HepG2 (cell line): Measurements from ENCODE around the gene TRIO. TPM values are rescaled to one million over a fixed set of nuclear protein-coding genes. Genes with fewer than 3 reads are reported as not detected.

ENCODE experiments used
- ATAC-seq: fragments of 200-7000 bp; cut with Tn5 transposase; 3 replicates; pipeline ENCODE4 v1.9.1; 2020; ENCODE audit warnings: mild to moderate bottlenecking, moderate library complexity
- BruUV-seq: library from RNA; stranded (reverse); fragments of 400-500 nt; replicated peaks from 2 replicates; lab custom pipeline; 2021; lab: Mats Ljungman, UMichigan
- CTCF ChIA-PET: fragments of 300-600 bp; formaldehyde crosslinking; extraction: SDS; loops from one replicate; lab custom pipeline; 2021; ENCODE audit warnings: low total read pairs, inconsistent platforms, low intra/inter-chr PET ratio; lab: Yijun Ruan, JAX
- POLR2A ChIA-PET: fragments of 350-600 bp; sonication (Branson Sonifier 250); formaldehyde crosslinking; loops from one replicate; lab custom pipeline; 2020; ENCODE audit warnings: antibody characterized with exemption, inconsistent platforms; lab: Yijun Ruan, JAX
- DNase-seq: peaks from one replicate; pipeline ENCODE4 v3.0.0-alpha.2; 2015; ENCODE audit warnings: low spot score
- FAIRE-seq: peaks from 3 replicates; lab custom pipeline; 2011; peaks lifted over from hg19 to GRCh38; lab: Jason Lieb, UNC
- H2AFZ ChIP-seq: one replicate; pipeline ENCODE4 v1.6.1; 2011; ENCODE audit warnings: low read length, inconsistent platforms
- H3K27ac ChIP-seq: fragments of 300-600 bp; 3 replicates; pipeline ENCODE4 v1.8.0; 2011; ENCODE audit warnings: mixed run types, mild to moderate bottlenecking, mixed read lengths, low read length, inconsistent platforms; ENCODE audit not compliant: insufficient read depth; ENCODE audit errors: extremely low read length
- H3K27me3 ChIP-seq, 2 experiments: fragments of 200-600 bp in 1 of 2; 2 replicates in 1 of 2; 3 replicates in 1 of 2; pipeline versions ENCODE4 v1.6.0 to v1.8.0; 2011; ENCODE audit warnings: low read length in 2 of 2, mild to moderate bottlenecking in 2 of 2, moderate library complexity in 2 of 2, inconsistent platforms in 1 of 2; ENCODE audit not compliant: insufficient read depth in 2 of 2, control insufficient read depth in 1 of 2
- H3K36me3 ChIP-seq, 2 experiments: fragments of 200-600 bp in 1 of 2; replicated peaks in 1 of 2; 2 replicates in 1 of 2; 3 replicates in 1 of 2; pipeline versions ENCODE4 v1.5.1 to v1.8.0; 2011; ENCODE audit warnings: low read length in 2 of 2, inconsistent platforms in 1 of 2; ENCODE audit not compliant: insufficient read depth in 2 of 2, control insufficient read depth in 1 of 2
- H3K4me1 ChIP-seq: 2 replicates; pipeline ENCODE4 v1.5.1; 2012; ENCODE audit warnings: low read length, inconsistent platforms; ENCODE audit not compliant: insufficient read depth
- H3K4me2 ChIP-seq: 2 replicates; pipeline ENCODE4 v1.6.0; 2011; ENCODE audit warnings: low read depth, low read length, inconsistent platforms
- H3K4me3 ChIP-seq, 3 experiments: fragments of 200-600 bp in 1 of 3; sonication (generic), shearing (Covaris generic) in 1 of 3; replicated peaks in 1 of 3; 2 replicates each; pipeline ENCODE4 v1.5.1; 2011 to 2016; ENCODE audit warnings: low read length in 3 of 3, inconsistent platforms in 2 of 3, low read depth in 2 of 3, mild to moderate bottlenecking in 2 of 3, control low read depth in 1 of 3, mixed read lengths in 1 of 3; ENCODE audit not compliant: insufficient read depth in 1 of 3
- H3K79me2 ChIP-seq: one replicate; pipeline ENCODE4 v1.6.1; 2011; ENCODE audit warnings: low read length, inconsistent platforms; ENCODE audit not compliant: insufficient read depth
- H3K9ac ChIP-seq: 2 replicates; pipeline ENCODE4 v1.6.0; 2011; ENCODE audit warnings: mild to moderate bottlenecking, low read depth, low read length, inconsistent platforms; ENCODE audit not compliant: insufficient read depth
- H3K9me3 ChIP-seq: 2 replicates; pipeline ENCODE4 v1.5.1; 2012; ENCODE audit warnings: mild to moderate bottlenecking, low read length
- H4K20me1 ChIP-seq: 2 replicates; pipeline ENCODE4 v1.6.0; 2011; ENCODE audit warnings: inconsistent platforms, mild to moderate bottlenecking, low read length, moderate library complexity; ENCODE audit not compliant: insufficient read depth
- BRCA1 ChIP-seq: sonication (generic); formaldehyde crosslinking; IDR thresholded peaks from 2 replicates; pipeline ENCODE4 v1.4.0; 2020; ENCODE audit warnings: missing genetic modification reagents
- CAMTA2 ChIP-seq: sonication (generic); formaldehyde crosslinking; IDR thresholded peaks from 2 replicates; pipeline ENCODE4 v1.4.0; 2020; ENCODE audit warnings: mild to moderate bottlenecking, missing genetic modification reagents, borderline replicate concordance
- CBFB ChIP-seq: sonication (generic); formaldehyde crosslinking; IDR thresholded peaks from 2 replicates; pipeline ENCODE4 v1.4.0; 2020; ENCODE audit warnings: missing genetic modification reagents
- FLYWCH1 ChIP-seq: sonication (generic); formaldehyde crosslinking; IDR thresholded peaks from 2 replicates; pipeline ENCODE4 v1.8.1; 2023; ENCODE audit warnings: mild to moderate bottlenecking, missing genetic modification reagents
- FOXK2 ChIP-seq: fragments of 450-650 bp; IDR thresholded peaks from 2 replicates; pipeline ENCODE4 v1.6.1; 2016
- MAFG ChIP-seq: sonication (generic); formaldehyde crosslinking; IDR thresholded peaks from 2 replicates; pipeline ENCODE4 v1.5.1; 2020; ENCODE audit warnings: mild to moderate bottlenecking, missing genetic modification reagents
- PHF20 ChIP-seq: sonication (generic); formaldehyde crosslinking; IDR thresholded peaks from 2 replicates; pipeline ENCODE4 v1.5.0; 2020; ENCODE audit warnings: mild to moderate bottlenecking, missing genetic modification reagents
- SIN3B ChIP-seq: fragments of 150-350 bp; IDR thresholded peaks from 2 replicates; pipeline ENCODE4 v1.6.1; 2014; ENCODE audit warnings: low read length
- ZNF883 ChIP-seq: sonication (generic); formaldehyde crosslinking; IDR thresholded peaks from 2 replicates; pipeline ENCODE4 v1.5.1; 2020; ENCODE audit warnings: mild to moderate bottlenecking, missing genetic modification reagents; ENCODE audit errors: not compliant biosample characterization
- ZSCAN9 ChIP-seq: IDR thresholded peaks from 2 replicates; pipeline ENCODE4 v1.6.1; 2016; ENCODE audit warnings: borderline replicate concordance
- WGBS: methylation state at CpG from one replicate; pipeline ENCODE4 v1.1.6; 2017; ENCODE audit warnings: low lambda C conversion rate; 5-methylcytosine and 5-hydroxymethylcytosine counted together
- in situ Hi-C: cut with HindIII; loops from 2 replicates; pipeline ENCODE4 v1.10.0; 2017; ENCODE audit warnings: low pct_unique_long_range_greater_than_20kb; ENCODE audit not compliant: extremely low pct_ligation_motif_present
- intact Hi-C: fragments of 100-400 bp; cut with micrococcal nuclease; formaldehyde crosslinking; loops from one replicate; pipeline ENCODE4 v1.10.0; 2022; ENCODE audit not compliant: unreplicated experiment
- polyA plus RNA-seq, 8 experiments: library from polyadenylated mRNA; depleted of rRNA in 3 of 8; stranded (reverse) in 7 of 8; unstranded in 1 of 8; fragments of >200 nt; fragmentation: Illumina TruSeq in 4 of 8; extraction: Trizol in 4 of 8; gene quantifications; 2 replicates each; pipeline versions ENCODE4 v1.2.1 to v1.2.3, GENCODE V29; 2011 to 2016; ENCODE audit warnings: low read depth in 4 of 8, missing spikeins in 1 of 8, mixed read lengths in 1 of 8; ENCODE audit not compliant: insufficient read depth in 1 of 8
- total RNA-seq, 5 experiments: library from RNA; depleted of rRNA; stranded (reverse); fragments of >200 nt; fragmentation: Illumina TruSeq; extraction: Trizol; gene quantifications; 2 replicates each; pipeline ENCODE4 v1.2.3, GENCODE V29; 2016; ENCODE audit warnings: low read depth in 1 of 5
- TF ChIP-seq, protein P1 (sequence below): sonication (generic); formaldehyde crosslinking; IDR thresholded peaks from 2 replicates; pipeline ENCODE4 v1.5.0; 2020; ENCODE audit warnings: mild to moderate bottlenecking, missing genetic modification reagents
- TF ChIP-seq, protein P2 (sequence below): sonication (generic); IDR thresholded peaks from 2 replicates; pipeline ENCODE4 v1.6.1; 2016; ENCODE audit warnings: low read depth, borderline replicate concordance
- TF ChIP-seq, protein P3 (sequence below): sonication (generic); formaldehyde crosslinking; IDR thresholded peaks from 2 replicates; pipeline ENCODE4 v1.5.0; 2020; ENCODE audit warnings: mild to moderate bottlenecking, missing genetic modification reagents, moderate library complexity
- TF ChIP-seq, protein P4 (sequence below): sonication (generic); formaldehyde crosslinking; IDR thresholded peaks from 2 replicates; pipeline ENCODE4 v1.5.1; 2020; ENCODE audit warnings: mild to moderate bottlenecking, missing genetic modification reagents, moderate library complexity

Gene TRIO
- total and polyA plus RNA-seq, 2 of the 13 experiments (the other 11 are each of a cell fraction or from before 2014, with no cell fraction given), result 45.2 to 45.9 TPM

DNA sequence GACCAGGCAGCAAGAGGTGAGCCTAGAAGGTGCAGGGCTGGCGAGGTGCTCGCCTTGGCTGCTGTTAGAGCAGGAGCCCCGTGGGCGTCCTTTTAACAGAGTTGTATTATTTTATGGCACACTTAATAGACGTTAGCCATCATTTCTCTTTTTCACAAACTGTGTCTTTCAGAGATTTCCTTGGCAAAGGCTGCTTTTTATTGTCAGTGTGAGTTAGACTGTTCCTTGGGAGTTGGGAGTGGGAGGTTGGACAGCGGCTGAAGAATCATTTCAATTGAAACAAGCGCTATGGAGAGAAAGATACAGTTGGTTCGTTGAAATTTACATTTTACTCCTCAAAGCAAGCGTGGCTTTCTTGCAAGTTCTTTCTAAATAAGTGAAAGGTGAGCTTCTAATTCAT, 133.2 kb downstream of the TRIO start:
- Histone ChIP-seq H3K27me3 (no peaks in the 10 kb centered on the region), H3K4me1 (peaks cover 9% of the 10 kb centered on the region), H3K4me2 (no peak overlapping the region), H3K4me3 (no peak overlapping the region), H3K27ac (no peak overlapping the region), H2AFZ (no peak overlapping the region), H3K9ac (no peak overlapping the region), H4K20me1 (peaks cover 10% of the 10 kb centered on the region; the same call in 1 of the 2 replicates), H3K36me3 (peaks cover 2 to 30% of the 10 kb centered on the region in 2 experiments; a peak in 4 of 5 replicates), H3K79me2 (peaks cover 21% of the 10 kb centered on the region), H3K9me3 (no peaks in the 10 kb centered on the region)
- CTCF ChIA-PET, result no interaction called here
- WGBS, result 98% methylated on average over 9 of the region's 9 CpGs
- DNase-seq (no peak), FAIRE-seq (no peak), ATAC-seq (no peak)
- in situ Hi-C loops, result no loop called here
- BruUV-seq, result no TSS peak
- no peak for TF ChIP-seq CBFB
- TF ChIP-seq, protein P1, sequence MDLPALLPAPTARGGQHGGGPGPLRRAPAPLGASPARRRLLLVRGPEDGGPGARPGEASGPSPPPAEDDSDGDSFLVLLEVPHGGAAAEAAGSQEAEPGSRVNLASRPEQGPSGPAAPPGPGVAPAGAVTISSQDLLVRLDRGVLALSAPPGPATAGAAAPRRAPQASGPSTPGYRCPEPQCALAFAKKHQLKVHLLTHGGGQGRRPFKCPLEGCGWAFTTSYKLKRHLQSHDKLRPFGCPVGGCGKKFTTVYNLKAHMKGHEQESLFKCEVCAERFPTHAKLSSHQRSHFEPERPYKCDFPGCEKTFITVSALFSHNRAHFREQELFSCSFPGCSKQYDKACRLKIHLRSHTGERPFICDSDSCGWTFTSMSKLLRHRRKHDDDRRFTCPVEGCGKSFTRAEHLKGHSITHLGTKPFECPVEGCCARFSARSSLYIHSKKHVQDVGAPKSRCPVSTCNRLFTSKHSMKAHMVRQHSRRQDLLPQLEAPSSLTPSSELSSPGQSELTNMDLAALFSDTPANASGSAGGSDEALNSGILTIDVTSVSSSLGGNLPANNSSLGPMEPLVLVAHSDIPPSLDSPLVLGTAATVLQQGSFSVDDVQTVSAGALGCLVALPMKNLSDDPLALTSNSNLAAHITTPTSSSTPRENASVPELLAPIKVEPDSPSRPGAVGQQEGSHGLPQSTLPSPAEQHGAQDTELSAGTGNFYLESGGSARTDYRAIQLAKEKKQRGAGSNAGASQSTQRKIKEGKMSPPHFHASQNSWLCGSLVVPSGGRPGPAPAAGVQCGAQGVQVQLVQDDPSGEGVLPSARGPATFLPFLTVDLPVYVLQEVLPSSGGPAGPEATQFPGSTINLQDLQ, result no peak
- TF ChIP-seq PHF20 (CRISPR knock-in tag), result no peak
- no peak for TF ChIP-seq ZNF883 (CRISPR knock-in tag)
- TF ChIP-seq BRCA1, result no peak
- TF ChIP-seq, protein P2, sequence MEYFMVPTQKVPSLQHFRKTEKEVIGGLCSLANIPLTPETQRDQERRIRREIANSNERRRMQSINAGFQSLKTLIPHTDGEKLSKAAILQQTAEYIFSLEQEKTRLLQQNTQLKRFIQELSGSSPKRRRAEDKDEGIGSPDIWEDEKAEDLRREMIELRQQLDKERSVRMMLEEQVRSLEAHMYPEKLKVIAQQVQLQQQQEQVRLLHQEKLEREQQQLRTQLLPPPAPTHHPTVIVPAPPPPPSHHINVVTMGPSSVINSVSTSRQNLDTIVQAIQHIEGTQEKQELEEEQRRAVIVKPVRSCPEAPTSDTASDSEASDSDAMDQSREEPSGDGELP, result no peak
- TF ChIP-seq FLYWCH1 (CRISPR knock-in tag), result no peak
- TF ChIP-seq, protein P3, sequence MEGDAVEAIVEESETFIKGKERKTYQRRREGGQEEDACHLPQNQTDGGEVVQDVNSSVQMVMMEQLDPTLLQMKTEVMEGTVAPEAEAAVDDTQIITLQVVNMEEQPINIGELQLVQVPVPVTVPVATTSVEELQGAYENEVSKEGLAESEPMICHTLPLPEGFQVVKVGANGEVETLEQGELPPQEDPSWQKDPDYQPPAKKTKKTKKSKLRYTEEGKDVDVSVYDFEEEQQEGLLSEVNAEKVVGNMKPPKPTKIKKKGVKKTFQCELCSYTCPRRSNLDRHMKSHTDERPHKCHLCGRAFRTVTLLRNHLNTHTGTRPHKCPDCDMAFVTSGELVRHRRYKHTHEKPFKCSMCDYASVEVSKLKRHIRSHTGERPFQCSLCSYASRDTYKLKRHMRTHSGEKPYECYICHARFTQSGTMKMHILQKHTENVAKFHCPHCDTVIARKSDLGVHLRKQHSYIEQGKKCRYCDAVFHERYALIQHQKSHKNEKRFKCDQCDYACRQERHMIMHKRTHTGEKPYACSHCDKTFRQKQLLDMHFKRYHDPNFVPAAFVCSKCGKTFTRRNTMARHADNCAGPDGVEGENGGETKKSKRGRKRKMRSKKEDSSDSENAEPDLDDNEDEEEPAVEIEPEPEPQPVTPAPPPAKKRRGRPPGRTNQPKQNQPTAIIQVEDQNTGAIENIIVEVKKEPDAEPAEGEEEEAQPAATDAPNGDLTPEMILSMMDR, result no peak
- TF ChIP-seq FOXK2, result no peak
- TF ChIP-seq MAFG (CRISPR knock-in tag), result no peak
- no peak for TF ChIP-seq SIN3B
- TF ChIP-seq CAMTA2 (CRISPR knock-in tag), result no peak
- TF ChIP-seq, protein P4, sequence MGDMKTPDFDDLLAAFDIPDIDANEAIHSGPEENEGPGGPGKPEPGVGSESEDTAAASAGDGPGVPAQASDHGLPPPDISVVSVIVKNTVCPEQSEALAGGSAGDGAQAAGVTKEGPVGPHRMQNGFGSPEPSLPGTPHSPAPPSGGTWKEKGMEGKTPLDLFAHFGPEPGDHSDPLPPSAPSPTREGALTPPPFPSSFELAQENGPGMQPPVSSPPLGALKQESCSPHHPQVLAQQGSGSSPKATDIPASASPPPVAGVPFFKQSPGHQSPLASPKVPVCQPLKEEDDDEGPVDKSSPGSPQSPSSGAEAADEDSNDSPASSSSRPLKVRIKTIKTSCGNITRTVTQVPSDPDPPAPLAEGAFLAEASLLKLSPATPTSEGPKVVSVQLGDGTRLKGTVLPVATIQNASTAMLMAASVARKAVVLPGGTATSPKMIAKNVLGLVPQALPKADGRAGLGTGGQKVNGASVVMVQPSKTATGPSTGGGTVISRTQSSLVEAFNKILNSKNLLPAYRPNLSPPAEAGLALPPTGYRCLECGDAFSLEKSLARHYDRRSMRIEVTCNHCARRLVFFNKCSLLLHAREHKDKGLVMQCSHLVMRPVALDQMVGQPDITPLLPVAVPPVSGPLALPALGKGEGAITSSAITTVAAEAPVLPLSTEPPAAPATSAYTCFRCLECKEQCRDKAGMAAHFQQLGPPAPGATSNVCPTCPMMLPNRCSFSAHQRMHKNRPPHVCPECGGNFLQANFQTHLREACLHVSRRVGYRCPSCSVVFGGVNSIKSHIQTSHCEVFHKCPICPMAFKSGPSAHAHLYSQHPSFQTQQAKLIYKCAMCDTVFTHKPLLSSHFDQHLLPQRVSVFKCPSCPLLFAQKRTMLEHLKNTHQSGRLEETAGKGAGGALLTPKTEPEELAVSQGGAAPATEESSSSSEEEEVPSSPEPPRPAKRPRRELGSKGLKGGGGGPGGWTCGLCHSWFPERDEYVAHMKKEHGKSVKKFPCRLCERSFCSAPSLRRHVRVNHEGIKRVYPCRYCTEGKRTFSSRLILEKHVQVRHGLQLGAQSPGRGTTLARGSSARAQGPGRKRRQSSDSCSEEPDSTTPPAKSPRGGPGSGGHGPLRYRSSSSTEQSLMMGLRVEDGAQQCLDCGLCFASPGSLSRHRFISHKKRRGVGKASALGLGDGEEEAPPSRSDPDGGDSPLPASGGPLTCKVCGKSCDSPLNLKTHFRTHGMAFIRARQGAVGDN (CRISPR knock-in tag), result no peak
- TF ChIP-seq ZSCAN9 (CRISPR knock-in tag), result no peak
- intact Hi-C loops, result no loop called here
- POLR2A ChIA-PET, result no interaction called here
